ENCODE results near the gene TXNRD1.
"Not testable (repeated sequence)": the region's sequence is repeated elsewhere in the genome, so short reads cannot be mapped to it uniquely, and the experiment has no call there.

DNA sequence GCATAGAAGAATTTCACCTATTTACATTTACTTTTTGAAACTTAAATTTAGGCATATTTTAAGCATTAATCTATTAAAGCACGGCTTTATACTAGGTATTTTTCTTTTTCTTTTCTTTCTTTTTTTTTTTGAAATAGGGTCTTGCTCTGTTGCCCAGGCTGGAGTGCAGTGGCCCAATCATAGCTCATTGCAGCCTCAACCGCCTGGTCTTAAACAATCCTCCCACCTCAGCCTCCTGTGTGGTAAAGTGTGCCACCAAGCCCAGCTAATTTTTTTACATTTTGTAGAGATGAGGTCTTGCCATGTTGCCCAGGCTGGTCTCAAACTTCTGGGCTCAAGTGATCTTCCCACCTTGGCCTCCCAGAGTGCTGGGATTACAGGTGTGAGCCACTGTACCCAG lies 2.9 kb downstream of the TXNRD1 start:
- TF ChIP-seq, protein P1, sequence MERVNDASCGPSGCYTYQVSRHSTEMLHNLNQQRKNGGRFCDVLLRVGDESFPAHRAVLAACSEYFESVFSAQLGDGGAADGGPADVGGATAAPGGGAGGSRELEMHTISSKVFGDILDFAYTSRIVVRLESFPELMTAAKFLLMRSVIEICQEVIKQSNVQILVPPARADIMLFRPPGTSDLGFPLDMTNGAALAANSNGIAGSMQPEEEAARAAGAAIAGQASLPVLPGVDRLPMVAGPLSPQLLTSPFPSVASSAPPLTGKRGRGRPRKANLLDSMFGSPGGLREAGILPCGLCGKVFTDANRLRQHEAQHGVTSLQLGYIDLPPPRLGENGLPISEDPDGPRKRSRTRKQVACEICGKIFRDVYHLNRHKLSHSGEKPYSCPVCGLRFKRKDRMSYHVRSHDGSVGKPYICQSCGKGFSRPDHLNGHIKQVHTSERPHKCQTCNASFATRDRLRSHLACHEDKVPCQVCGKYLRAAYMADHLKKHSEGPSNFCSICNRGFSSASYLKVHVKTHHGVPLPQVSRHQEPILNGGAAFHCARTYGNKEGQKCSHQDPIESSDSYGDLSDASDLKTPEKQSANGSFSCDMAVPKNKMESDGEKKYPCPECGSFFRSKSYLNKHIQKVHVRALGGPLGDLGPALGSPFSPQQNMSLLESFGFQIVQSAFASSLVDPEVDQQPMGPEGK (CRISPR knock-in tag; IDR thresholded peaks at IDR 0.05; ENCODE audit: borderline replicate concordance): not testable (repeated sequence)
- TF ChIP-seq, protein P2, sequence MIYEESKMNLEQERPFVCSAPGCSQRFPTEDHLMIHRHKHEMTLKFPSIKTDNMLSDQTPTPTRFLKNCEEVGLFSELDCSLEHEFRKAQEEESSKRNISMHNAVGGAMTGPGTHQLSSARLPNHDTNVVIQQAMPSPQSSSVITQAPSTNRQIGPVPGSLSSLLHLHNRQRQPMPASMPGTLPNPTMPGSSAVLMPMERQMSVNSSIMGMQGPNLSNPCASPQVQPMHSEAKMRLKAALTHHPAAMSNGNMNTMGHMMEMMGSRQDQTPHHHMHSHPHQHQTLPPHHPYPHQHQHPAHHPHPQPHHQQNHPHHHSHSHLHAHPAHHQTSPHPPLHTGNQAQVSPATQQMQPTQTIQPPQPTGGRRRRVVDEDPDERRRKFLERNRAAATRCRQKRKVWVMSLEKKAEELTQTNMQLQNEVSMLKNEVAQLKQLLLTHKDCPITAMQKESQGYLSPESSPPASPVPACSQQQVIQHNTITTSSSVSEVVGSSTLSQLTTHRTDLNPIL (CRISPR knock-in tag; IDR thresholded peaks at IDR 0.05; ENCODE audit: low read depth): not testable (repeated sequence)
- TF ChIP-seq ARNTL (CRISPR knock-in tag; IDR thresholded peaks at IDR 0.05; ENCODE audit: borderline replicate concordance, low read depth); ZNF8 (CRISPR knock-in tag; IDR thresholded peaks at IDR 0.05); ZFP3 (CRISPR knock-in tag; IDR thresholded peaks at IDR 0.05); ZFP30 (CRISPR knock-in tag; IDR thresholded peaks at IDR 0.05); PPARA (CRISPR knock-in tag; IDR thresholded peaks at IDR 0.05; ENCODE audit: borderline replicate concordance): not testable (repeated sequence)
- TF ChIP-seq, protein P3, sequence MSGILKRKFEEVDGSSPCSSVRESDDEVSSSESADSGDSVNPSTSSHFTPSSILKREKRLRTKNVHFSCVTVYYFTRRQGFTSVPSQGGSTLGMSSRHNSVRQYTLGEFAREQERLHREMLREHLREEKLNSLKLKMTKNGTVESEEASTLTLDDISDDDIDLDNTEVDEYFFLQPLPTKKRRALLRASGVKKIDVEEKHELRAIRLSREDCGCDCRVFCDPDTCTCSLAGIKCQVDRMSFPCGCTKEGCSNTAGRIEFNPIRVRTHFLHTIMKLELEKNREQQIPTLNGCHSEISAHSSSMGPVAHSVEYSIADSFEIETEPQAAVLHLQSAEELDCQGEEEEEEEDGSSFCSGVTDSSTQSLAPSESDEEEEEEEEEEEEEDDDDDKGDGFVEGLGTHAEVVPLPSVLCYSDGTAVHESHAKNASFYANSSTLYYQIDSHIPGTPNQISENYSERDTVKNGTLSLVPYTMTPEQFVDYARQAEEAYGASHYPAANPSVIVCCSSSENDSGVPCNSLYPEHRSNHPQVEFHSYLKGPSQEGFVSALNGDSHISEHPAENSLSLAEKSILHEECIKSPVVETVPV (CRISPR knock-in tag; IDR thresholded peaks at IDR 0.05): not testable (repeated sequence)

Measured in SK-N-SH treated with all-trans-retinoic acid at 6 μM for 48 hours (cell line).